Fibroblast of the aortic adventitia (primary cell): Measurements from ENCODE around the gene TRIM28. TPM values are rescaled to one million over a fixed set of nuclear protein-coding genes. Genes with fewer than 3 reads are reported as not detected.

Source experiments
- DNase-seq: peaks from one replicate; pipeline ENCODE4 v3.0.0-alpha.2; 2010; ENCODE audit warnings: low read depth
- H3K4me3 ChIP-seq: 2 replicates; pipeline ENCODE4 v1.5.1; 2011; ENCODE audit warnings: low read depth, mild to moderate bottlenecking, control low read depth, low read length, moderate library complexity
- CTCF ChIP-seq: IDR thresholded peaks from 2 replicates; pipeline ENCODE4 v1.5.1; 2011; ENCODE audit warnings: mild to moderate bottlenecking, low read length, control low read depth, inconsistent platforms; ENCODE audit not compliant: insufficient read depth
- total RNA-seq: library from RNA; depleted of rRNA; stranded (reverse); fragments of >200 nt; gene quantifications from 2 replicates; pipeline ENCODE4 v1.2.3, GENCODE V29; 2012; ENCODE audit warnings: low replicate concordance

Gene TRIM28
- total RNA-seq, 1 donor, result 233 TPM

DNA sequence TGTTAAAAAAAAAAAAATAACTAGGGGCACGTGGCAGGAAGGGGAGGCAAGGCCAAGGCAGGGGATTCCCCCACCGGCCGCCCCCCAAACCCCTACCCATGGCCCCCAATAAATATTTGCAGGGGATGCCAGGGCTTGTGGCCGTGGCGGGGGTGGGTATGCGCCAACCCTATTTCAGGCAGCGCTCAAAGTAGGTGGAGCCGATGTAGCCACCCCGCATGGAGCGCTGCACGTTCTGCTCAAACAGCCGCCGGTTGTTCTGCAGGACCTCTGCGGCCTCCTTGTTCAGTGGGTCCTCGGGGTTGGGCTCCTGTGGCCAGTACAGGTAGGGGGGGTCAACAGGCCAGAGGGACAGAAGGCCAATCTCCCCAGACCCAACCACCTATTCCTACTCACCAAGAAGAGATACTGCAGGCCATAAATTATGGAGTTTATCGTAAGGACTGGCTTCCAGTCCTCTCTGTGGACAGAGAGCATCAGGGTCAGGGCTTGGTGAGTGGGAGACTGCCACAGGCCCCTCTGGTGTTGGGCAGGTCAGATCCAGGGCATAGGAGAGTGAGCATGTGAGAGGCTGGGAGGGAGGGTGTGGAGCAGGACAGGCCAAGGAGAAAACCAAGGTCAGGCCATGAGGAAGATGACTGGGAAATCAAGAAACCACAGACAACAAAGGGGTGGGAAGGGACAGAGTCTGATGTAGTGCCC is 12.2 kb downstream of the TRIM28 start:
- no peak for DNase-seq
- H3K4me3 ChIP-seq, result peak overlapping the region; percentile 92
- TF ChIP-seq CTCF, result no peak

DNA sequence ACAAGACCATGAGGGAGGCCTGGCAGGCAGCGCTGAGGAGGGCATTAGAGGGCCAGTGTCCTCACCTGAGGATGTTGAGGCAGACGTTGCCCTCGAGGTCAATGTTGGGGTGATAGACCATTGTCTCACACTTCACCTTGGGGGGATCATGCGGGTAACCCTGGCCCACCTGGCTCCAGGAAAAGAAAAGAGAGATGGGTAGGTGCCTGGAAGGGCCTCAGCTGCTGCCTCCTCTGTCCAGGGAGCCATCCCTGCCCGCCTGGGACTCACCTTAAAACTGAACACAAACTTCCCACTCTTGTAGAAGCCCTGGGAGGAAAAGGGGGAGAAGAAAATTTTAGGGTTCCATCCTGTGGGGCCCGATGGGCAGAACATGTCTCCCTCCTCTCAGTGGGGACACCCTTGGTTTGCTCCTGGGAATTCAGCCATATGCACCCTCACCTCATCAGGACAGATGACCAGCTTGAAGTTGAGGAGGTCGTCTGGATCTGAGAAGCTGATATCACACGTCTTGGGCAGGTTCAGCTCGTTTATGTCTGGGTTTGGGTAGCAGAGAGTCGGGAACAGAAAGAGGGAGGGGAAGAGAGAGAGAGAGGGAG is 12.9 kb downstream of the TRIM28 start:
- no peak for DNase-seq
- peak overlapping the region; percentile 92 for H3K4me3 ChIP-seq
- TF ChIP-seq CTCF, result no peak

DNA sequence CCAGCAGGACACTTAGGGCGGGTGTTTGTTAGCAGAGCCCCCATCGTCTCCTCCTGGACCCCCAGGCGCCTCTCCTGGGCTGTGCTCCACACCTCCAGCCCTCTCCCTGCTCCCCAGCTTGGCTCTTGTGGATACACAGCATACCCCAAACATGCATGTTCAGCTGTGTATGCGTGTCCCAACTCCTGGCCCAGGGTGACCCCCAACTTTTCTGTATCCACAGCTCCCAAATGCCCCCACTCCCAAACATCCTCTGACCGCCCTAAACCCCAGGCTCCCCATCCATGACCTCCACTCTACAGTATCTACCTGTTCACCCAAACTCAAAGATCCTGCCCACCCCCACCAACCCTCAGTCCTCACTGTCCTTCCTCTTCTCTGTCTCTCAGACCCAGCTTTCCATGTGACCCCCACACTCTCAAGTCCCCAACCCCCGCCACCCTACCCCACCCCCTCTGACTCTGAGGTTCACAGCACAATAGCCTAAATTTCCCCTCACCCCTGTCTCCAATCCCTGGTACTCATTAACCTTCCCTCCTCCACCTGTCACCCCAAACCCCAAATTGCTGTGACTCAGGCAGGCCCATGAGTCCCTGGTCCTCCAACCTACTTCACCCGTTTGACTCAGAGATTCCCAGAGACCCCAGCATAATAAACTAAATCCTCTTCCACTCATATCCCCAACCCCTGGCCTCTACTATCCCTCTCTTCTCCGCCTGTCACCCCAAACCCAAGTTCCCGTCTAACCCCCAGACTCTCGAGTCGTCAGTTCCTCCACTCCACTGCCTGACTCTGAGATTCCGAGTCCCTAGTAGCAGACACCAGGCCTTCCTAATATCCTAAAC is 13.6 kb downstream of the TRIM28 start:
- peak overlapping the region; percentile 92 for H3K4me3 ChIP-seq
- DNase-seq, result no peak
- TF ChIP-seq CTCF, result no peak

- H3K4me3 ChIP-seq, result peak within 1 kb of the TSS; percentile 92
- no peak for TF ChIP-seq CTCF
- DNase-seq, result peak; percentile 33
Observed at GRCh38 chr19:58558066-58558622, 14.3 kb downstream of the TRIM28 start, which contains the start of gene UBE2M. Gene UBE2M, minus strand, starts transcription at chr19:58558611. Its CDS starts 230 bp downstream, at chr19:58558381.

DNA sequence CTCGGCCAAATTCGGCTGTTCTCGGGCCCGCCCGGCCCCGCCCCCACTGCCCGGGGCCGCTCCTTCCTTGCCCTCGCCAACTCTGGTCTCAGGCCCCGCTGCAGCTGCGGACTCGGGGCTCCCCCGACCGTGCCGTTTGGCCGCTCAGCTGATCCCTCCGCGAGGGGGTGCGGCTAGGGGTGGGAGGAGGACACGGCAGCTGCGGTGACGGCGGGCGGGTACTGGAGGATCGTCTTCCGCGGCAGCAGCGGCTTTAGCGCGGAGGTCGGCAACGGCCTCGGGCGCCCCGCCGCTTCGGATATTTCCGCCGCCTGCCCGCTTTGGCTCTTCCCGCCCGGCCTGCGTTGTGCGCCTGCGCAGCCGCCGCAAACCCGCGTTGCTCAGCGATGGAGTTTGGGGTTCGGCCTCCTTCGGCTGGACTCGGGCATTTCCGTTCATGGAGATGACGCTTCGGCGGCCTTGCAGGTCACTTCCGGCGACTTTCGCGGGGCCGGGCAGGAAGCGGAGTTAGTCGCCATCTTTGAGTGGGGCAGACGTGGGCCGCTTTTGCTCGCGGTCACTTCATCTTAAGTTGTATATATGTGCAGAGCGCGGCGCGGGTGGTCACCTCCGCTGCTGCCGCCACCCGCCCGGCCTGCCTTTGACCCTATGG is 14.9 kb downstream of the TRIM28 start:
- no peak for TF ChIP-seq CTCF
- H3K4me3 ChIP-seq, result peak overlapping the region; percentile 92
- DNase-seq, result peak; percentile 99
